ENCODE results near the gene MAPRE2.
"Not testable (repeated sequence)": the region's sequence is repeated elsewhere in the genome, so short reads cannot be mapped to it uniquely, and the experiment has no call there.

MAPRE2 gene

DNA sequence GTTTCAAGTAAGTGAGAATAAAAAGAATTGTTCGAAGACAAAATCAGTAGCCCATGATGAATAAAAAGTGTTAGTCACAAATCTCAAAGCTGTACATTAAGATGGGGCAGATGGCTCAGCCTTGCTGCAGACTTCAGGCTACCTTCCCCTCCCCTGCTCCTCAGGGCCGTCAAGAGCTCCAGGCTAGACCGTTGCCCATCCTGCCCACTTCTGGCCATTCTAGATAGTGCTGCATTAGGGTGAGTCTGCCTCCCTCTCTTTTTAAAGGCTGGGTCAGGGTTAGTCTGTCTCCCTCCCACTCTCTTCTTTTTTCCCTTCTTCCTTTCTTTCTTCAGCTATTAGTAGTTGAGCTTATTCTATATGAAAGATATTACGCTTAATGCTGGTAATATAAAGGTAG lies 86.0 kb downstream of the MAPRE2 start:
- no peak for DNase-seq

DNA sequence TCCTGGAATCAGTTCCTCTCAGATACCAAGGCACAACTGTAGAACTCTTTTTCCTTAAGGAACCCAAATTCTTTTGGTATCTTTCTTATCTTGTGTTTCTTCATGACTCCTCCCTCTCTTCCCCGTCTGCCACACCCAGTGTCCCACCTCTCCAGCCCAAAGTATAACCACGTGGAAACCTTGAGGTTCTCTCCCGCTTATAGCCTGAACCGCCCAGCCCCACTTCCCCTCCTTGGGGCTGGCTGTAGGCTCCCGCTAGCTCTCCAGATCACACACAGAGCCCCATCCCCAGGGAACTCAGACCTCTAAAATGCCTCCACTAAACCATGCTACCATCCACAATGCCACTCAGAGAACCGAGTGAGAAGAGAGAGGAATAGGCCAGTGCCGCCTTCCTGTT lies 87.5 kb downstream of the MAPRE2 start:
- no peak for DNase-seq

DNA sequence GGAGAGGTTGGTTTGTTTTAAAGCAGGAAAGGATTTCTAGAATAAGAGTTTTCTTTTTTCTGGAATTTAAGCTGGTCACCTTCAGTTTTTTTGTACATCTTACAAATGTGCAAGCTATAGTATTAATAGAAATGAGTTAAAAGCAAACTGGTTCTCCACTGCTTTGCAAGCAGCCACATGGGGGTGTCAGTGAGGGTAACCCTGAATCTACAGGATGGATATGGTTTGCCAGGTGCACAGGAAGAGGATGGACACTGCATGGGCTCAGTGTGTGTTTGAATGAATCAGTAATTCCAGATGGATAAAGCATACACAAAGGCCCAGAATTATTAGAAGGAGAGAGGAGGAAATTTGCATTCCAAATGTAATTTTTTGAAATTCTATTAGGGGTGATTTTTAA lies 89.0 kb downstream of the MAPRE2 start:
- no peak for DNase-seq

DNA sequence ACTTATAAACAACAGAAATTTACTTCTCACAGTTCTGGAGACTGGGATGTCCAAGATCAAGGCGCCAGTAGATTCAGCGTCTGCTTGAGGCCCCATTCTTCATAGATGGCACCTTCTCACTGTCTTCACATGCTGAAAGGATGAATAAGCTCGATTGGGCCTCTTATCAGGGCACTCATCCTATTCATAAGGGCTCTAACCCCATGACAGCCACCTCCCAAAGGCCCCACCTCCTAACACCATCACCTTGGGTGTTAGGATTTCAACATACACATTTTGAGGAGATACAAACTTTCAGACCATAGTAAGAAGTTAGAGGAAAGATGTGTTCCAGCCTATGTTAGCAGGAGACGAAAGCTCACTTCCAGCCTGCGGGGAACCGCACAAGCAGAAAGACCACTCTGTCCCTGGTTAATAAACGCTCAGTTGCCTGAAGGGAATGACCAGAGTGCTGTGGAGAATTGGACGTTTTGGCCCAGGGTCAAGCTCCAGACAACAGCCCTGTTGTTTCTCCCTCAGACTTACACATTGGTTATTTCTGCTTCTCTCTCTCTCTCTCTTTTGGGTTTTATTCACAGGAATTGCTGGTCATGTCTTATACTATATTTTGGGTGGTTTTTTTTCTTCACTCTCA lies 90.3 kb downstream of the MAPRE2 start:
- DNase-seq: no peak

DNA sequence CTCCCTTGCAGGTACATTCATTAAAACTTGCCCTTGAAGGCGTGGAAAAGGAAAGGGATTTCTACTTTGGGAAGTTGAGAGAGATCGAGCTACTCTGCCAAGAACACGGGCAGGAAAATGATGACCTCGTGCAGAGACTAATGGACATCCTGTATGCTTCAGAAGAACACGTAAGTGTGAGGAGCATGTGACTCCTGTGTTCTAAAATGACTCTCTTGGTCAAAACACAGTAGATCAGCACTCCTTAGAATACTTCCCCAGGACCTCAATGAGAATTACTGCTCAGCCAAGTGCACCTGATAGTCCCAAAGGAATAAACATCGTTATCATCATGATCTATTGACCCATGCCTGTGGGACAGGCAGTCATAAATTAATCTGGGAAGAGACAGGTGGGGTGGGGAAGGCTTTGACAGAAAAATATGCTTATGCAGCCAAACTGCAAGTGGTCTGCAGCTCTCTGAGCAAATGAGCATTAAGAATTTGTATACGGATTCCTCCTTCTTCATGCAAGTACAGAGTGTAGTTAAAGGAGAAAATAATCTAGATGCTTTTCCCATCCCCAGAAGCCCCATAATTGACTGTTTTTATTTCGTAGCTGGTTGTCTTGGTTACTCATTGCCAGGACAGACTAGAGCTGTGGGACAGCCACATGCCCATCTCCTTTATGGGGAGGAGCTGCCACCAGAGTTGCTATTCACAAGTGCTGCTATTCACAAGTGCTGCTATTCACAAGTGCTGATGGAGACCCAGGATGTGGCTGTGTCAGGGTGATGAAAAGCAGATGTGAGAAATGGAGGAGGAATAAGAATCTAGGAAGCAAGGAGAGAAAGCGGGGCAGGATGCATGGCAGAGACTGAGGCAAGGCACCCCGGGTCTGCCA lies 91.0 kb downstream of the MAPRE2 start:
- DNase-seq: no peak

DNA sequence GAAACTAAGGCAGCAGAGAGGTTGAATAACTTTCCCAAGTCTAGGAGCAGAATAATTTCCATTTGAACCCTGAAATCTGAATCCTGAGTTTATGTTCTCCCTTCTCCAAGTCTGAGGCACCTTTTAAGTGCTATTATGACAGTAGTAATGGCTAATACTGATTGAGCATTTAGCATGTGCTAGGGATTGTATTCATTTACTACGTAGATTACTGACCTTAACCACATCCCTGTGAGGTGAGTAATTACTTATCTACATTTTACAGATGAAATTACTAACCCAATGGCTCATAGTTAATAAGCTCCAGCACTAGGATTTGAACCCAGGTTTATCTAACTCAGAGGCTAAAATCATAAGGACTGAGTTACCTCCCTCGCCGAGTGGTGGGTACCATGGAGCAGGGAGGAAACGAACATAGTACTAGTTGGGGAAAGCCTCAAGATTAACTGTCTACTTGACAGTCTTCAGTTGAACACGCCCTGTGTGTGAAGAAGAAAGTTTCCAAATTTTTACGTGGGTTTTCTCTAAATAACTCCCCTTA lies 93.0 kb downstream of the MAPRE2 start:
- DNase-seq: no peak

DNA sequence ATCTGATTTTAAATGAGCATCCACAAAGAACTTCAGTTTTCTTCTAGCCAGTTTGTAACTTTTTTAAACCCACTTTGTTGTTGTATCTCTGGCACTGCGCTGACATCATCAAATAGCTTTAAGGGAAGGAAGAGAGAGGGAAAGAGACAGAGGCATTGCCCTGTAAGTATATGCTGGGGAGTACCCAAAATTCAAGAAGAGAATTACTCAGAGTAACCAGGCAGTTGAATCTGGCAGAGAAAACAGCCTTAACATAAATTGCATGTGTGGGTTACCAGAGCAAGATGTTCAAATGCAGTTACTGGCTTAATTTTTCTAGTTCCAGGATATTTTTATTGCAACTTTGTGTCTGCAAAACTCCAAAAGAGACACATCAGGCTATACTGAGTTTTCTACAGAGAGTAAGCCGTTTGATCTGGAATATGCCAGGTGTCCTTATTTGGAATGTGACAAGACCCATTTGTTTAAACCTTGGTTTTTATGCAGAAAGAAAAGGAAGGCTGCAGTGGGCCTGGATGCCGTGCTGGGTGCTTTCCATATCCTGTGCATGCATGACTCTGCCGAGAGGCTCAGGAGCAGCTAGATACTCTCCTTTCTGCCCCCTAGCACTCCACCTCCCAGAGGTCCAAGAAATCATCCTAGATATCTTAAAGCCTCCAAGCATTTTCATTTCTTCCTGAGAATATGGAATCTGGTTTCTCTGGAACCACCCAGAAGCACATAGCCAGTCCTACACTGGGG lies 93.7 kb downstream of the MAPRE2 start:
- no peak for DNase-seq

DNA sequence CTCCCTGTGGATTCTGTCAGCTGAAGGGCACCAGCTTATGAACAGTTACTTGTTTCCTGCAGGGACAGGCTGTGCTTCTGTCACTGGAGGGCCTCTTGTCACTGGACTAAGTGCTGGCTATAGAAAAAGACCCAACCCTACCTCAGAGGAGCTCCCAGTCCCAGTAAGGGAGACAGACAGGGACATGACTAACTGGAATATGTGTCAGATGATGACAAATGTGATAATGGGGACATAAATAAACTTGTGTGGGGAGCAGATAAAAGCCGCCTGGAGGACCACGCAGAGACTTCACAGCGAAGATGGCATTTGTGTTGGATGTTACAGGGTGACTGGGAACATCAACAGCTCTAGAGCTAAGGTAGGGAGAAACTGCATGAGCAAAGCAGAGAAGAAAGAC lies 95.0 kb downstream of the MAPRE2 start:
- no peak for DNase-seq

DNA sequence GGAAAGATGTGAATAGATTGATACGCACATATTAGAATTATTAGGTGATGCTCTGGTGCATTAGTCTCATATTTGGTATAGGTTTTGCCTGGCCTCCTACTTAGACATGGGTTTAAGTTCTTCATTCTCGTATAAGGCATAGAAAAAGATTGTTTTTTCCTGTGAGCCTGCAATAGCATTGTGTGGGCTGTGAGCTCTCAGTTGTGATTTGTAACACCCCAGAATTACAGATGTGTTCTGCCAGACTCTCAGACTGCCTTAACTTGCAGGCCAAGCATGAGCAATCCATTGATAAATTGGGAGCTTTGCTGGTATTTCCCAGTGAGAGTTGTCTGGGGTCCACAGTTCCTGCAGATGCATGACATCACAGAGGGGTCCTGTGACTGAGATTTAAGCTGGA lies 95.7 kb downstream of the MAPRE2 start:
- DNase-seq: peak in 1 of 2 donors; percentile 57

DNA sequence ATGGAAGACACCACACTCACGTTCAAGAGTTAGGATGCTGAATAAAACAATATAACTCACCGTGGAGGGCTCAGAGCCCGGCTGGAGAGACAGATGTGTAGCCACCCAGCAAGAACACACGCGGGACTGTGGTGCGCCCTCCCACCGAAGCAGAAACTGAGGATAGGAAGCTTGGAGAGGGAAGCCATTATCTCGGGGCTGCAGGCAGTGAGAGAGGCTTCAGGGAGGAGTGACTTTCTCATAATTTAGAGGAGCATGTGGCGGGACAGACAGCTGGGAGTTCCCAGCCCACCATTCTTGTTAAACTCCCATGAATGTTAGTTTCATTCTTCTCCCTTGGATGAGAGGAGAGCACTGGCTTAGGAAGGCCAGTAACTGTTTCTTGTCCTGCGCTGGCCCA lies 96.4 kb downstream of the MAPRE2 start:
- no peak for DNase-seq

DNA sequence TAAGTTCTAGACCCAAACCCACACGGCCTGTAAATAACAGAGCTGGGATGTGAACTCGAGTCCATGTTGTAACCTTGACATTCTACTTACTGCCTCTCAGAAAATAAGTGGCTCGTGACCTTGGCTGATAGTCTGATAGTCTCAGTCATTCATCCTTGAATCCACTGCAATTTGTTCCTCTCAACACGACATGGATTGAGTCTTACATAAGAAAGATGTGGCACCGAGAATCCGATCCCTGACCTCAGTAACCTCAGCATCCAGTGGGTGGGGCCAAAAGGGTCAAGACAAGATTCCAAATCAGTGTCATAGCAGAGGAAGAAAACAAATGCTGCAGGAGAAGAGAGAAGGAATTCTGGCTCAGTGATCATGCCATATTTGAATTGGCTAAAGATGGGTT lies 97.6 kb downstream of the MAPRE2 start:
- no peak for DNase-seq

DNA sequence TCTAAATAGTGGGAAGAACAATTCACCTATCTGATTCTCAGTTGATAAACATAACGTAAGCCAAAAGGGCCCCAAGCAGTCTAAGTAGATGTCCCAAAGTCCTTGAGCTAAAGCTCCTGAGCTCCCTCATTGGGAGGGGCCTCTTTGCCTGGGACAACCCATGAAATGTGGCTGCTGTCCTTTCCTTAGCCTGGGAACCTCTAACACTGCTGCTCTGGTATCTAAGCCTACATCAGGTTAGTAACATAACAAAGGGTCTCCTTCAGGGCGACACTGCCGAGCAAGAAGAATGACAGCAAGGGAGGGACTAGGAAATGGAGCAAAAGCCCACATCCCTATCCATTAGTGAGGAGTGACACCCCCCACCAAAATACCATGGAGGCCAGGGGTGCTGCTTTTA lies 98.3 kb downstream of the MAPRE2 start:
- DNase-seq: no peak

DNA sequence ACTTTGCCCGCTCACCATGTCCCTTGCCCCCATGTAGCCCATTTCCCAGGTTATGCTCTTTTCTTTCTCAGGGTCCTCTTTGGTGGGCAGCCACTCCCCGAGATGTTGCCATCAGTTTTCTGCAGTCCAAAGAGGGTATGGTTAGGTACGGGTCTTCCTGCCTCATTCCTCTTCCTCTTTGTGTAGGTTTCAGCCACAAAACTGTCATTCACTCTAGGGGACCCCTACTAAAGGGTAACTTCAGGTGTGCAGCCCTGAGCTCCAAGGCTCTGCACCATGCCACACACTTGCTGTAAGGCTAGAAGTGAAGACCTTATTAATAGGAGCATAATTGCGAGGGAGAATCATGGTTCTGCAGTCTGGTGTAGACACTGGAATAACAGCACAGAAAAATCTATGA lies 99.9 kb downstream of the MAPRE2 start:
- no peak for DNase-seq

DNA sequence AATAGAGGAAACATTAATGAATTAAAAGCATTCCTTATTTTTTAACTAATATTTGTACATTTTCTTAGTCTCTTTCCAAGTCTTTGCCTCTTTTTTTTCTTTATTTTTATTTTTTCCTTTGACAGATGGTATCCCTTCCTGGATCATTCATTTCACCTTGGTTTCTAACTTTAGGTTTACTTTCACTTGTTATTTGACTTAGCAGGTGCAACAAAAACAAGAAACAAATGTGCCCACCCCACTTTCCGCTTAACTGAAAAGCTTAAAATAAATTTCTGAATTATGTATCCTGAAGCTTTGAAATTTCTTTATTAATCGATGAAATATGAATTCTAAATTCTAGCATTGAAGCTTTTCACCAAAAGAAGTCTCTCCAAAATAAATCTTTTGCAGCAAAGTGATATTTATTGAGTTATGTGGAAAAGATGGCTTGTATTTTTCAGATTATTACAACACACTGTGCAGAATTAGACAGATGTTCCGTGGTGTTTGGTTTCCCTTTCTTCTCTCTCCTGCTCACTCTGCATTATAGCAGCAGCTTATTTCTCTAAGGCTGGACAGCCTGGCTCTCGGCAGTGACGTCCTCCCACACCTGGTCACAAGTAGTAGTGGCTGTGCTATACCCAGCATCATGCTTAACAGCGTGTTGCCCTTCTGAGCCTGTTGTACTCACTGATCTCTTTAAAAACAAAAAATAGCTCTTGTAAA lies 100.5 kb downstream of the MAPRE2 start:
- DNase-seq: no peak

DNA sequence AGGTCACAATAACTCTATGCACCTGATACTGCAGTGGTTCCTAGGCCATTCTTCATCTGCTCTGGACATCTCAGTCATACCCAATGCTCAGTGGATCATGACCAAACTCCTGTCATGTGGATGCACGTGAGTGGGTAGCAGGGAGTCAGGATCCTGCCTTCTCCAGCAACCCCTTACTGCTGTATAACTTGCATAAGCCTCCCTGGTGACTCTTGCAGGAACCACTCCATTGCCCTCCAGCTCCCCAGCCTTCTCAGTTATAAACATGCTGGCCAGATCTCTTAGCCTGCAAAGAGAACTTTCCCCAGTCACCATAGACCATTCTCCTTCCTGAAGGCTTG lies 101.0 kb downstream of the MAPRE2 start:
- peak in 1 of 2 donors; percentile 38 for DNase-seq

DNA sequence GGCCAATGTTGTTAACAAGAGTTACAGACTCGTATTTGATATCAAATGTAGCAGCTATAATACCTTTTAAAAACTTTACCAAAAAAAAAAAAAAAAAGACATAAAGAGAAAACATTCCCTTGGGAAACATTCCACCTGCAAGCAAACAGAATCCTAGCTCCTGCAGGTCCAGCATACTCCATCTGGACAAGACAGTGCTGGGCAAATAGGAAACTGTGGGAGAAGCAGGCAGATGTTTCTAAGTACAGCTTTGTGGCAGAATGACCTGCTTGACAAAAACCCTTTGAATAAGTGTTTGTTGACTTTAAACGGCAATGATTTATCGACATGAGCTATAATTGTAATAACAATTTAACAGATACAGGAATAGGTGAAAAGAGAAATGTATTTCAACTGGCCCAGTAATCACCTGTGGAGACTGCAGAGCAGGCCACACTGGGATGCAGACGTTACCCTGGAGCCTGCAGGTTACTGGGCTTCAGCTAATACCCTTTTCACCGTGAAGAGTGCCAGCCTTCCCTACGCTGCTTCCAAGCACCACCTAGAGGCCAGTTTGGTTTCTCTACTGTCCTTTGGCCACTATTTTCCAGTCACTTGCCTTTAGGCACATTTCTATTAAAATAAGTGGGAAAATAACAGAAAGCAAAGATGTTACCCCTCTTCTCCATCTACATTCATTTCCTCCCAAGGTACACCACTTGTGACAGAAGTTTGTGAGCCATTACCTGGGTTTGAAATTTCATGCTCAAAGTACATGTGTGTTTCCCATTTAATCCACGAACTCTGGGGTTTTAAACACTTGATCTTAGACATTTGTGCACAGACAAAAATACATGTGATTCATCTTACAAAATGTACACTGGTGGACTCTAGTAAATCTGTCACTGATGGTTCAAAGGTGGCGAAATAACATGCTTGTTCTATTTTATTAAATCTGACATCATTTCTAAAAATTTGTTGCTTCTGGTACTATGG lies 102.7 kb downstream of the MAPRE2 start:
- peak; percentile 23 to 55 for DNase-seq

DNA sequence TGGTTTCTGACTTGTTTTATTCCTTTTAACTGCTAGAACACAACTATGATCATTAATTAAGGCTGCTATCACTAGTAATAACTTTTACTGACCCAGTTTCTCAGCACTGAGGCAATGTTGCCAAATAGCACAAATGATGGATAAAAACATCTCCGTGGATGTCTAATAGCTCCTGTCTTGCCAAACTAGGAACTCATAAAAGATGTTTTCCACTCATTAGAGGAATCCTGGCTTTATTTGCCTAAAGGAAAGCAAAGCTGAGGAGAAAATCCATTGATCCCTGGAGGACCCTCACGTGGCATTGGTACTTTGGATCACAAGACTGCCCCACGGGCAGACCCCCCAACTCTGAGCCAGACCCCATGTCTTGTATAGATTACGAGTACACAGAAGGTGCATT lies 103.5 kb downstream of the MAPRE2 start:
- DNase-seq: no peak

DNA sequence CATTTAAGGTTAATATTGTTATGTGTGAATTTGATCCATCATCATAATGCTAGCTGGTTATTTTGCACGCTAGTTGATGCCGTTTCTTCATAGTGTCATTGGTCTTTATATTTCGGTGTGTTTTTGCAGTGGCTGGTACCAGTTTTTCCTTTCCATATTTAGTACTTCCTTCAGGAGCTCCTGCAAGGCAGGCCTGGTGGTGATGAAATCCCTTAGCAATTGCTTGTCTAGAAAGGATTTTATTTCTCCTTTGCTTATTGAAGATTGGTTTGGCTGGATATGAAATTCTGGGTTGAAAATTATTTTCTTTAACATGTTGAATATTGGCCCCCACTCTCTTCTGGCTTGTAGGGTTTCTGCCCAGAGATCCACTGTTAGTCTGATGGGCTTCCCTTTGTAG lies 109.0 kb downstream of the MAPRE2 start:
- DNase-seq: not testable (repeated sequence)

DNA sequence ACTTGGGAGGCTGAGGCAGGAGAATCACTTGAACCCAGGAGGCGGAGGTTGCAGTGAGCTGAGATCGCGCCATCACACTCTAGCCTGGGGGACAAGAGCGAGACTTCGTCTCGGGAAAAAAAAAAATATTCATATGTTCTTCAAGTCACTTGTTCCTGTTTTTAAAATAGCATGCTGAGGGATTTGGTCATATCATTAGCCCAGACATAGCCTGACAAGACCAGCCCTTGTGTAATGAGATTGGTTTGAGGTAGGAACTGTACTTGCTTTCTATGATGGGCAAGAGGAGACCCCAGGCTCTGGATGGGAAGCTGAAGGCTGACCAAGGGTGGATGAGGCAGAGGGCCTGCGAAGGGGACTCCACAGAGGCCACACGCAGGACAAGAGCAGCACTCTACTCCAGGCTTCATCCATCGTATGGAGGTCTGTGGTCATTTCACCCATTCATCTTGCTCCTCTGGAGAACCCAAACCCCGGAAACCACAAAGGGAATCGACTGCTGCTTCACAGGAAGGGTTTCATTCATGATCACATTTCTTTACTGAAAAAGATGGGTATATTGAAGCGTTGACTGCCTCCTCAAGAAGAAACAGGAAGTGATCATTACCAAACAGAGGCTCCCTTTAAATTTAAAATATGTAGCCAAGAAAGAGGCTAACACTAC lies 112.5 kb downstream of the MAPRE2 start:
- DNase-seq: peak; percentile 33 to 52

DNA sequence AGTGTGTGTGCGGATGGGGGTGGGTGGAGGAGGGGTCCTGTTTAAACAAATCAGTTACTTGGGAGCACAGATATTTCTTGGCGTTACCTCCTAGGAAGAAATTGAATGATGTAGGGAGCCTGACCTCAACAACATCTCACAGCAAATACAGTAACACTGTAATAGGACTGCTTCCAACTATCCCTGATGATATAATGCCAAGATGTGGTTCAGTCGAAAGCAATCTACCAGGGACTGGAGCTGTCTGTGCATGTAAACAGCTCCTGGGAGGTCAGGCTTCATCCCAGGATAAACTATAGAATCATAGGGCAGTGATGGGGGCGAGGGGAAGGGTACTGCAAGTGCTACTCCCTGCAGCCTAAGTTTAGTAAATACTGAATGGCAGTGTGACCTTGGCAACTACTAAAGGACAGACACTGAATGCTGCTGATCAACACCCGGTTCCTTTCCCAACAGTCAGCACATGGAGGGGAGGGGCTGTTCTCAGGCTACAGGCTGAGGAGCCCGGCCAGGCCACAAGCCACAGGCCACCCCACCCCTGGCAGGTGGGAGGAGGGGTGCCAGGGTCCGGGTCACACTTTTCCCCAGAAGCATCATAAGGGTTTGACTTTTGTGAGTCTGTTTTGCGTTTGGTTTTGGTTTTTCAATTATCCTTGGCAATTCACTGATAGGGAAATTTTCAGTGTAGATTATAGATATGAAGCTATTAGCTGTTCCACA lies 114.3 kb downstream of the MAPRE2 start:
- no peak for DNase-seq

All from inflammatory macrophage treated with lipopolysaccharide for 1 hour (primary cell).